ENCODE data around the gene PASD1. TPM values are rescaled to one million over a fixed set of nuclear protein-coding genes. Genes with fewer than 3 reads are reported as not detected.
"Not testable (repeated sequence)": the region's sequence is repeated elsewhere in the genome, so short reads cannot be mapped to it uniquely, and the experiment has no call there.

Gene PASD1
- not detected in 2 replicates for total RNA-seq

DNA sequence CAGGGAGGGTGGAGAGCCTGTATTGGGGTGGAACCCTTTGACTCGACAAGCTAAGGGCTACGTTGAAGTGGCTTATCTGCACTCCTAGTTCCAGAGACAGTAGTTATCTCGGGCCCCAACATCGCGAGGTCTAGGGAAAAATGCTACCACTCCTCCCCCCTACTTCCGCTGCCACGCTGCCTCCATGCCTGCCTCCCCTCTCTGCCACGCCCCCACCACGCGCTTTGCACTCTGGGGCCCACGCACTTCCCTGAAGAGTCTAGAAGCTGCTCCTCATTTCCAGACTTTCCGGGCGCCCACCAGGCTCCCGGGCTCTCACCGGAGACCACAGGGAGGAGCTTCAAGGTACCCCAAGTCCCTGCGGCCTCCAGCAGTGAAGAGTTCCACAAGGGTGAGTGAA, at the start of gene PASD1:
Gene PASD1, plus strand, starts transcription at position 227 of the 400 bp plus-strand sequence. CDS start 37,879 bp downstream, outside the sequence.
- DNase-seq (ENCODE audit: low read depth): no peak

- DNase-seq (ENCODE audit: low read depth): no peak
These were observed 48.2 kb upstream of the PASD1 start for GRCh38 chrX:151515237-151515636.

- no peak for DNase-seq (ENCODE audit: low read depth)
These were observed 46.8 kb upstream of the PASD1 start for GRCh38 chrX:151516538-151517187.

- DNase-seq (ENCODE audit: low read depth): no peak
These were observed 46.1 kb upstream of the PASD1 start for GRCh38 chrX:151517421-151517820.

DNA sequence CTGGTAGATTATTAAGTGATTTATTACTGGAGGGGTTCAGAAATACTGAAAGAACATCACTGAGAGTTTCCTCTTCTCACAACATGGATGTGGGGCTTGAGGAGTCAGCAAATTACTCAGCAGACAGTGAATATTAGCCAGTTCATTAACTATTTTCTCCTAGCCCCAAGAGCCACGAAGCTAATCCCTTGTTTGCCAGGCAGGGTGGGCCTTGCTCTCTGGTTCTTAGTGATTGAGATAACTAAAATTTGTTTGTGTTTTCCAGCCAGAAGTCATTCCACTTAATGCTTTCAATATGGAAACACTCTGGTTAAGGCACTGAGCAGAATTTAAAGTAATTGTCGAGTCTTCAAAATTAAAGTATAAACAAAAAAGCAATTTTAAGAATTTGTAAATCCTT, 40.1 kb upstream of the PASD1 start:
- no peak for DNase-seq (ENCODE audit: low read depth)

- no peak for DNase-seq (ENCODE audit: low read depth)
These were observed 26.9 kb upstream of the PASD1 start for GRCh38 chrX:151536571-151536970.

- no peak for DNase-seq (ENCODE audit: low read depth)
These were observed 25.9 kb upstream of the PASD1 start for GRCh38 chrX:151537572-151537971.

DNA sequence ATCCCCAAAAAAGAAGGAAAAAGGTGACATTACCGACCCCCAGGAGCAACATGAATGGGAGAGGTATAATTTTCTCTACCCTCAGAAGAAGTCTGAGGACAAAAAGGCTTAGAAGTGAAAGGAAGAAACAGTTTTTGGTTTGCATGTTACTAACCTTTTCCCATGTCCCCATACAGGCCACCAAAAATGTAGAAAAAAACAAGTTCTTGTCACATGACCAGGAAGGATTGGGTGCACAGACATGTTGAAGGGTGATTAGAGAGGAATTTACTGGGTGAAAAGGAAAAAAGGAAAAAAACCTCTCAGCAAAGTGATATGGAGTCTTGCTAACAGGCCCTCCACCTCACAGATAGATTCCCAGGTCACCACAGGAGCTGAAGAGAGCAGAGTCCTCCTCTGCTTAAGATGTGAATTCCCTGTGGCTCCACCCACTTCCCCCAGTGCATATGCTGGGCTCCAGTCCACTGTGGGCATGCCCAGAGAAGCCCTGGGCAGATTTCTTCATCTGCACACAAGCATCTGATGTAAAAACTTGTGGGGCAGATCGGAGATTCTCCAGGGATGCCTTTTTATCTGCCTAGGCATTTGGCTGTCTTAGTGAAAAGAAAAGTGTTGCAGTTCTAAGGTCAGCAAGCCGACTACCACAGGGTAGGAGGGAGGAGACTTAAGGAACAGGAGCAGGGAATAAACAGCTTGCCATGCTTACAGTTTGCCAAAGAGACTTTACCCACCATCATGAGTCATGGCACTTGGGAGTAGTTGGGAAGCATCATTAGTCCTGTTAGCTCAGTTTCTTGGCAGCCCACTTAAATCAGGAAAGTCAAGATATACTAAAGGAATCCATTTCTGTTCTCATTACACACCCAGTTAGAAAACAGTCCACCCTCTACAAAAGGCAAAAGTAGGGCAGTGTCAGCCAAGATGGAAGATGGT, 25.0 kb upstream of the PASD1 start:
- no peak for DNase-seq (ENCODE audit: low read depth)

DNA sequence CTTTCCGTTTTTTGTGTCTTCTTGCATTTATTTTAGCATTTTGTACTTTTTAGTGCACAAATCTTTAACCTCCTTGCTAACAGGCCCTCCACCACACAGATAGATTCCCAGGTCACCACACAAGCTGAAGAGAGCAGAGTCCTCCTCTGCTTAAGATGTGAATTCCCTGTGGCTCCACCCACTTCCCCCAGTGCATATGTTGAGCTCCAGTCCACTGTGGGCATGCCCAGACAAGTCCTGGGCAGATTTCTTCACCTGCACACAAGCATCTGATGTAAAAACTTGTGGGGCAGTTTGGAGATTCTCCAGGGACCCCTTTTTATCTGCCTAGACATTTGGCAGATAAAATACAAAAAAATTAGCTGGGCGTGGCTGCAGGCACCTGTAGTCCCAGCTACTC, 19.8 kb upstream of the PASD1 start:
- DNase-seq (ENCODE audit: low read depth): no peak

- DNase-seq (ENCODE audit: low read depth): not testable (repeated sequence)
These were observed 17.2 kb upstream of the PASD1 start for GRCh38 chrX:151546226-151546625.

DNA sequence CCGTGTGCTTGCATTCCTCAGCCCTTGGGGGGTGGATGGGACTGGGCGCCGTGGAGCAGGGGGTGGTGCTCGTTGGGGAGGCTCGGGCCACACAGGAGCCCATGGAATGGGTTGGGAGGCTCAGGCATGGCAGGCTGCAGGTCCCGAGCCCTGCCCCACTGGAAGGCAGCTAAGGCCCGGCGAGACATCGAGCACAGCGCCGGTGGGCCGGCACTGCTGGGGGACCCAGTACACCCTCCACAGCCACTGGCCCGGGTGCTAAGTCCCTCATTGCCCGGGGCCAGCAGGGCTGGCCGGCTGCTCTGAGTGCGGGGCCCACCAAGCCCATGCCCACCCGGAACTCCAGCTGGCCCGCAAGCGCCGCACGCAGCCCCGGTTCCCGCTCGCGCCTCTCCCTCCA, 12.3 kb upstream of the PASD1 start:
- not testable (repeated sequence) for DNase-seq (ENCODE audit: low read depth)

DNA sequence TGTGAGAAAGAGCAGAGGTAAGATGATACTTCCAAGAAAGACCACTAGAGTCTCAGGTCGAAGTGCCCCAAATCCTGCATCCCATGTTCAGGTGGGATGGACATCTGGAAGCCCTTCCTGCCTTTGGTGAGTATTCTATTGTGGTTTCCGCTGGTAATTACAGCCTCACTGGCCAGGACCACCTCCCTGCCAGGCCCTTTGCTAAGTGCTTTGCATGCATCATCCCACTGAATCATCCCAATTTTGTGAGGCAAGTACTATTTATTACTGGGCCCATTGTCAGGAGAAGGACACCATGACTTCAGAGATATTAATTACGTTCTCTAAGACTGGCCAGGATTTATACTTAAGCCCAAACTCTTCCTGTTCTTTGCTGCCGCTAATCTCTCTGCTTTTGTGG, 10.7 kb upstream of the PASD1 start:
- no peak for DNase-seq (ENCODE audit: low read depth)

DNA sequence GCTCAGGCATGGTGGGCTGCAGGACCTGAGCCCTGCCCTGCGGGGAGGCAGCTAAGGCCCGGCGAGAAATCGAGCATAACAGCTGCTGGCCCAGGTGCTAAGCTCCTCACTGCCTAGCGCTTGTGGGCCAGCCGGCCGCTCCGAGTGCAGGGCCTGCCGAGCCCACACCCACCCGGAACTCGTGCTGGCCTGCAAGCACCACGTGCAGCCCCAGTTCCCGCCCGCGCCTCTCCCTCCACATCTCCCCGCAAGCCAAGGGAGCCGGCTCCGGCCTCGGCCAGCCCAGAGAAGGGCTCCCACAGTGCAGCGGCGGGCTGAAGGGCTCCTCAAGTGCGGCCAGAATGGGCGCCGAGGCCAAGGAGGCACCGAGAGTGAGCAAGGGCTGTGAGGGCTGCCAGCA, 8.2 kb upstream of the PASD1 start:
- not testable (repeated sequence) for DNase-seq (ENCODE audit: low read depth)

DNA sequence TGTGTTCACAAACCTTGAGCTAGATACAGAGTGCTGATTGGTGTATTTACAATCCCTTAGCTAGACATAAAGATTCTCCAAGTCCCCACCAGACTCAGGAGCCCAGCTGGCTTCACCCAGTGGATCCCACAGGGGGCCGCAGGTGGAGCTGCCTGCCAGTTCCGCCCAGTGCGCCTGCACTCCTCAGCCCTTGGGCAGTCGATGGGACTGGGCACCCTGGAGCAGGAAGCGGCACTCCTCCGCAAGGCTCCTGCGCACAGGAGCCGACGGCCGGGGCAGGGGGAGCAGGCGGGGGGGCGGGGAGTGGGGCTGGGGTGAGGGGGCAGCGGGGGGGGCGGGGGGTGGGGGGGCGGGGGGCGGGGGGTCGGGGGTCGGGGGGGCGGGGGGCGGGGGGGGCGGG, 990 bp upstream of the PASD1 start:
- DNase-seq (ENCODE audit: low read depth): not testable (repeated sequence)

GRCh38 chrX:151563003-151563402, 472 bp upstream of the PASD1 start:
- not testable (repeated sequence) for DNase-seq (ENCODE audit: low read depth)

GRCh38 chrX:151564035-151564434, 560 bp downstream of the PASD1 start:
- DNase-seq (ENCODE audit: low read depth): no peak

- not testable (repeated sequence) for DNase-seq (ENCODE audit: low read depth)
These were observed 3.4 kb downstream of the PASD1 start for GRCh38 chrX:151566872-151567271.

GRCh38 chrX:151570561-151570960, 7.1 kb downstream of the PASD1 start:
- no peak for DNase-seq (ENCODE audit: low read depth)

DNA sequence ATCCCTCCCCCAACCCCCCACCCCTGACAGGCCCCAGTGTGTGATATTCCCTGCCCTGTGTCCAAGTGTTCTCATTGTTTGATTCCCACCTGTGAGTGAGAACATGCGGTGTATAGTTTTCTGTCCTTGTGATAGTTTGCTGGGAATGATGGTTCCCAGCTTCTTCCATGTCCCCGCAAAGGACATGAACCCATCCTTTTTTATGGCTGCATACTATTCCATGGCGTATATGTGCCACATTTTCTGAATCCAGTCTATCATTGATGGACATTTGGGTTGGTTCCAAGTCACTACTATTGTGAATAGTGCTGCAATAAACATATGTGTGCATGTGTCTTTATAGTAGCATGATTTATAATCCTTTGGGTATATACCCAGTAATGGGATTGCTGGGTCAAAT, 29.9 kb downstream of the PASD1 start:
- not testable (repeated sequence) for DNase-seq (ENCODE audit: low read depth)

GRCh38 chrX:151596282-151596681, 32.8 kb downstream of the PASD1 start:
- DNase-seq (ENCODE audit: low read depth): no peak

- no peak for DNase-seq (ENCODE audit: low read depth)
These were observed 41.5 kb downstream of the PASD1 start for GRCh38 chrX:151604931-151605330.

- no peak for DNase-seq (ENCODE audit: low read depth)
These were observed 45.7 kb downstream of the PASD1 start for GRCh38 chrX:151609222-151609621.

DNA sequence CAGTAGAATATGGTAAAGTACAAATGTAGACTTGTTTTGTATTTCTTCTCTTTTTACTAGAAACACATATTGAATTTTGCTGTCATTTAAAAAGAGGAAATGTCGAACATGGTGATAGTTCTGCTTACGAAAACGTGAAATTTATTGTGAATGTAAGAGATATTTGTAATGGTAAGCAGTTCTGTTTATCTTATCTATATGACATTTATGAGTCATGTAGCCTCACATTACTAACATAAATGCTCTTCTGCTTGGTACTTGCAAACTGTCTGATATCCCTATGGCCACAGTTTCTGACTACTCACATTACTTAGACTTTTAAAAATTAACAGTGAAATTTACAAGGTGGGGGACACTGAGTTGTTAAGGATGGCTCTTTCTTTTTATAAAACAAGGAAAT, 57.9 kb downstream of the PASD1 start:
- no peak for DNase-seq (ENCODE audit: low read depth)

Data from renal cortical epithelial cell (primary cell).